ENCODE measurements around the gene APBA2.

GRCh38 chr15:28979208-28979841 is 93.6 kb downstream of the APBA2 start:
- no peak for TF ChIP-seq ZFAT (CRISPR knock-in tag; conservative IDR thresholded peaks at IDR 0.05)
- TF ChIP-seq RERE (CRISPR knock-in tag; IDR thresholded peaks at IDR 0.05; ENCODE audit: low read depth) = no peak
- TF ChIP-seq EZH2 (conservative IDR thresholded peaks at IDR 0.05; ENCODE audit: low read depth, low read length) = no peak
- no peak for TF ChIP-seq MAFG (CRISPR knock-in tag; IDR thresholded peaks at IDR 0.05)
- no peak for TF ChIP-seq SRF (IDR thresholded peaks at IDR 0.05; ENCODE audit: low read depth, low read length)

All from HepG2 (cell line).